Measurements from ENCODE around the gene TMA7.

DNA sequence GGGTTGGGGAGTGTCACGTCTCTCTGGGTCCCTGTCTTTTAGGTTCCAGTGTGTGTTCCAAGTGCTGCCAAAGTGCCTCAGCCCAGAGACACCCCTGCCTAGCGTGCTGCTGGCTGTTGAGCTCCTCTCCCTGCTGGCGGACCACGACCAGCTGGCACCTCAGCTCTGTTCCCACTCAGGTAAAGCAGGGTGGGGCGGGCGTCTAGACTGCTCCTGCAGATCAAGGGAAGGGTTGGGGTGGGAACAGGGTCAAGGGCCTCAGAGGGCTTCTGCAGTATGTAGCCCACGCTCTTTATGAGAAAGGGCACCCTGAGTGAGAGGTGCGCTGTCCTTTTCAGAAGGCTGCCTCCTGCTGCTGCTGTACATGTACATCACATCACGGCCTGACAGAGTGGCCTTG, 23.6 kb downstream of the TMA7 start:
- TF ChIP-seq, protein P1, sequence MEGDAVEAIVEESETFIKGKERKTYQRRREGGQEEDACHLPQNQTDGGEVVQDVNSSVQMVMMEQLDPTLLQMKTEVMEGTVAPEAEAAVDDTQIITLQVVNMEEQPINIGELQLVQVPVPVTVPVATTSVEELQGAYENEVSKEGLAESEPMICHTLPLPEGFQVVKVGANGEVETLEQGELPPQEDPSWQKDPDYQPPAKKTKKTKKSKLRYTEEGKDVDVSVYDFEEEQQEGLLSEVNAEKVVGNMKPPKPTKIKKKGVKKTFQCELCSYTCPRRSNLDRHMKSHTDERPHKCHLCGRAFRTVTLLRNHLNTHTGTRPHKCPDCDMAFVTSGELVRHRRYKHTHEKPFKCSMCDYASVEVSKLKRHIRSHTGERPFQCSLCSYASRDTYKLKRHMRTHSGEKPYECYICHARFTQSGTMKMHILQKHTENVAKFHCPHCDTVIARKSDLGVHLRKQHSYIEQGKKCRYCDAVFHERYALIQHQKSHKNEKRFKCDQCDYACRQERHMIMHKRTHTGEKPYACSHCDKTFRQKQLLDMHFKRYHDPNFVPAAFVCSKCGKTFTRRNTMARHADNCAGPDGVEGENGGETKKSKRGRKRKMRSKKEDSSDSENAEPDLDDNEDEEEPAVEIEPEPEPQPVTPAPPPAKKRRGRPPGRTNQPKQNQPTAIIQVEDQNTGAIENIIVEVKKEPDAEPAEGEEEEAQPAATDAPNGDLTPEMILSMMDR (conservative IDR thresholded peaks at IDR 0.05; ENCODE audit: low read length): no peak
- no peak for TF ChIP-seq EZH2phosphoT487 (IDR thresholded peaks at IDR 0.05; ENCODE audit: borderline replicate concordance)
